ENCODE measurements around the gene NPAS3.

GRCh38 chr14:33454707-33455106, 516.0 kb downstream of the NPAS3 start:
- TF ChIP-seq GATA1 (IDR thresholded peaks at IDR 0.05; ENCODE audit: low read depth, low read length) = no peak
- no peak for TF ChIP-seq POLR2A (IDR thresholded peaks at IDR 0.05; ENCODE audit: low read length)

All from erythroblast (primary cell).